ENCODE data around the gene NR5A1.

The NR5A1 gene

GRCh38 chr9:124535846-124536245 lies 28.6 kb upstream of the NR5A1 start:
- WGBS, 2 experiments (ENCODE audit: insufficient coverage in 2 of 2): 92 to 97% methylated on average over 10 of the region's 10 CpGs
- Histone ChIP-seq H3K4me3 (ENCODE audit: extremely low read depth, insufficient read depth, low read length, poor library complexity, severe bottlenecking) (no peak overlapping the region), H3K9me3 (ENCODE audit: control insufficient read depth, low read length) (no peaks in the 10 kb centered on the region)

DNA sequence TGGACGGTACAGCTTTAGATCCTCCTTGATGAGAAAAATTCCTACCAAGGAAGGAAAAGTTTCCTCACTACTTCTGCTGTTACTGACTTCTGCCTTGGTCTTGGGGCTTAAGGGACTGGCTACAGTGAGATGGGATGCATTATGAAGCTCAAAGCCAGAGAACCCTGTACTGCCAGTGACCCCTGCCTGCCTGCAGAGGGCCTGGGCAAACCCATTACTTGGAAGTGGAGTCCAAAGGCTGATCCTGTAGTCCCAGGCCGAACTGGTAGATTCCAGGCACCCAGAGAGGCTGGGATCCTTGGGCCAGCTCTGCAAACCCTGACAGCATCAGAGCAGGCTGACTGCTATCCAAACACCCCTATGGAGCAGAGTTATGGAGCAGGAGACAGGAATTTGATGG lies 25.7 kb upstream of the NR5A1 start:
- peaks cover 61% of the 10 kb centered on the region for H3K36me3 ChIP-seq (ENCODE audit: control insufficient read depth, insufficient read depth, low read length)

More at GRCh38 chr9:124535846-124536245, 28.6 kb upstream of the NR5A1 start:
- Histone ChIP-seq H3K27ac (ENCODE audit: low read depth, low read length, severe bottlenecking) (no peak overlapping the region), H3K4me1 (ENCODE audit: control insufficient read depth, insufficient read depth, low read length, poor library complexity, severe bottlenecking) (peaks cover 3% of the 10 kb centered on the region), H3K36me3 (ENCODE audit: control insufficient read depth, insufficient read depth, low read length) (peaks cover 51% of the 10 kb centered on the region)

DNA sequence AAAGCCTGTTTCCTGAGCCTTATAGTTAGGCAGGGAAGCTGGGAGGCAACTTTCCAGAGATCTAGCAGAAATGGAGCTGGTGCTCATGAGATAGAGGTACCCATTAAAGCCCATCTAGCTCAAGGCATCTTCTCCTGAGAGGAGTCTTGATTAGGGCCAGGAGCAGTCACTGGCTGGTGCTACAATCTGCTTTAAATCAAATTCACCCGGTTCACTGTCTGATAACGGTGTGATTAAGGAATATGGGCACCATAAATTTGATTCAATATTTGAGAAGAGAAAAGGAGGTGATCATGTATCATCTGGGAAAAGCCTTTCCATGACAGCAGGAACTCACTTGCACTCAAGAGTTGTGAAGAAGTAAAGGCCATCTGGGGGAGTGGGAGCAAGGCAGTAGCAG lies 23.9 kb upstream of the NR5A1 start:
- Histone ChIP-seq H3K4me3 (ENCODE audit: extremely low read depth, insufficient read depth, low read length, poor library complexity, severe bottlenecking) (no peak overlapping the region), H3K9me3 (ENCODE audit: control insufficient read depth, low read length) (no peaks in the 10 kb centered on the region), H3K36me3 (ENCODE audit: control insufficient read depth, insufficient read depth, low read length) (peaks cover 66% of the 10 kb centered on the region), H3K27ac (ENCODE audit: low read depth, low read length, severe bottlenecking) (no peak overlapping the region), H3K4me1 (ENCODE audit: control insufficient read depth, insufficient read depth, low read length, poor library complexity, severe bottlenecking) (peaks cover 16% of the 10 kb centered on the region)
- 100% methylated on average over 1 to 2 of the region's 2 CpGs for WGBS, 2 experiments (ENCODE audit: insufficient coverage in 2 of 2)

More for the DNA sequence above, 25.7 kb upstream of the NR5A1 start:
- 80 to 100% methylated on average over 1 to 2 of the region's 2 CpGs for WGBS, 2 experiments (ENCODE audit: insufficient coverage in 2 of 2)
- no peak overlapping the region for H3K27ac ChIP-seq (ENCODE audit: low read depth, low read length, severe bottlenecking)
- H3K4me3 ChIP-seq (ENCODE audit: extremely low read depth, insufficient read depth, low read length, poor library complexity, severe bottlenecking): no peak overlapping the region
- H3K4me1 ChIP-seq (ENCODE audit: control insufficient read depth, insufficient read depth, low read length, poor library complexity, severe bottlenecking): peaks cover 9% of the 10 kb centered on the region
- no peaks in the 10 kb centered on the region for H3K9me3 ChIP-seq (ENCODE audit: control insufficient read depth, low read length)

GRCh38 chr9:124530246-124530645 lies 23.0 kb upstream of the NR5A1 start:
- Histone ChIP-seq H3K36me3 (ENCODE audit: control insufficient read depth, insufficient read depth, low read length) (peaks cover 63% of the 10 kb centered on the region), H3K9me3 (ENCODE audit: control insufficient read depth, low read length) (no peaks in the 10 kb centered on the region), H3K27ac (ENCODE audit: low read depth, low read length, severe bottlenecking) (no peak overlapping the region), H3K4me3 (ENCODE audit: extremely low read depth, insufficient read depth, low read length, poor library complexity, severe bottlenecking) (no peak overlapping the region), H3K4me1 (ENCODE audit: control insufficient read depth, insufficient read depth, low read length, poor library complexity, severe bottlenecking) (peaks cover 16% of the 10 kb centered on the region)
- WGBS, 2 experiments (ENCODE audit: insufficient coverage in 2 of 2): 86 to 96% methylated on average over 4 of the region's 4 CpGs

- H3K4me3 ChIP-seq (ENCODE audit: extremely low read depth, insufficient read depth, low read length, poor library complexity, severe bottlenecking): no peak overlapping the region
- no peak overlapping the region for H3K27ac ChIP-seq (ENCODE audit: low read depth, low read length, severe bottlenecking)
- no peaks in the 10 kb centered on the region for H3K9me3 ChIP-seq (ENCODE audit: control insufficient read depth, low read length)
- peaks cover 12% of the 10 kb centered on the region for H3K4me1 ChIP-seq (ENCODE audit: control insufficient read depth, insufficient read depth, low read length, poor library complexity, severe bottlenecking)
- WGBS, 2 experiments (ENCODE audit: insufficient coverage in 2 of 2): 94% methylated on average over 2 to 3 of the region's 3 CpGs
- H3K36me3 ChIP-seq (ENCODE audit: control insufficient read depth, insufficient read depth, low read length): peaks cover 64% of the 10 kb centered on the region
Observed at GRCh38 chr9:124527781-124528180, 20.6 kb upstream of the NR5A1 start.

DNA sequence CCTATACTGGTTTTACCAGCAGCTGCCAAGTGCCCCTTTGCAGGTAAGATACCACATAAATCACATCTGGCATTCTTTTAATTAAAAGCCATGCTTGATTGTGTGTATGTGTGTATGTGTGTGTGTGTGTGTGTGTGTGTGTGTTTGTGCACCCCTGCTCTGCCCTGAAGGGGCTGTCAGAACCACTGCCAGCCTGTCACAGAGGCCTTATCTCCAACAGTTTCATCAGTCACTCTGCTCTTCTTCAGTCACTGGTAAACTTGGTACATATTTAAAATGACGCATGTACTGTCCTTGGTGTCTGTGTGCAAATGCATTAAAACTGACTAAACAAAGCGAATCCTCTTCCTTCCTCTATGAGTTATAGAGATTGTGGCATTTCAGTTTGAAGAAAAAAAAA lies 19.0 kb upstream of the NR5A1 start:
- WGBS, 2 experiments (ENCODE audit: insufficient coverage in 2 of 2): no CpG with 5 or more reads among the region's 2 CpGs
- no peaks in the 10 kb centered on the region for H3K9me3 ChIP-seq (ENCODE audit: control insufficient read depth, low read length)
- no peak overlapping the region for H3K4me3 ChIP-seq (ENCODE audit: extremely low read depth, insufficient read depth, low read length, poor library complexity, severe bottlenecking)
- peaks cover 12% of the 10 kb centered on the region for H3K4me1 ChIP-seq (ENCODE audit: control insufficient read depth, insufficient read depth, low read length, poor library complexity, severe bottlenecking)
- no peak overlapping the region for H3K27ac ChIP-seq (ENCODE audit: low read depth, low read length, severe bottlenecking)
- H3K36me3 ChIP-seq (ENCODE audit: control insufficient read depth, insufficient read depth, low read length): peaks cover 61% of the 10 kb centered on the region

GRCh38 chr9:124522121-124523098 lies 15.2 kb upstream of the NR5A1 start:
- Histone ChIP-seq H3K4me1 (ENCODE audit: control insufficient read depth, insufficient read depth, low read length, poor library complexity, severe bottlenecking) (peaks cover 2% of the 10 kb centered on the region), H3K9me3 (ENCODE audit: control insufficient read depth, low read length) (peaks cover 2% of the 10 kb centered on the region), H3K27ac (ENCODE audit: low read depth, low read length, severe bottlenecking) (no peak overlapping the region), H3K36me3 (ENCODE audit: control insufficient read depth, insufficient read depth, low read length) (peaks cover 44% of the 10 kb centered on the region), H3K4me3 (ENCODE audit: extremely low read depth, insufficient read depth, low read length, poor library complexity, severe bottlenecking) (no peak overlapping the region)
- WGBS, 2 experiments (ENCODE audit: insufficient coverage in 2 of 2): 100% methylated on average over 2 to 3 of the region's 7 CpGs

DNA sequence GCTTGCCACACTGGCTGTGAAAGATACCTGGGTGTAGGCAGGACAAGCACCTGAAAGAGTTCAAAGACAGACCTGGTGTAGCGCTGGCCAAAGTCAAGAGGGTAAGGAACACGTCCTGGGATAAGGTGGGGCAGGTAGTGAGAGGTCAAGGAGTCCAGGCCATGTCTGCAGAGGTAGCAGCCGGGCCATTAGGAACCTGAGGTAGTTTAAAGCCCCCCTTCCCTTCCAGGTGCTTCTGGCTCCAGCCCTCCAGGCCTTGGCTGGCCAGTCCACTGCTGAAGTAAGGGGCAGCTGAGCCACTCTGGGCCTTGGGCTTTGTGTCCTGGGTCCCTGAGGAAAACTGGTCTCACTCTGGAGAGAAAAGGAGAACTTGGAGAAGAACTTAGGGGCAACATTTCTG lies 13.9 kb upstream of the NR5A1 start:
- 89 to 91% methylated on average over 2 to 3 of the region's 3 CpGs for WGBS, 2 experiments (ENCODE audit: insufficient coverage in 2 of 2)
- peaks cover 2% of the 10 kb centered on the region for H3K9me3 ChIP-seq (ENCODE audit: control insufficient read depth, low read length)
- no peak overlapping the region for H3K4me3 ChIP-seq (ENCODE audit: extremely low read depth, insufficient read depth, low read length, poor library complexity, severe bottlenecking)
- H3K36me3 ChIP-seq (ENCODE audit: control insufficient read depth, insufficient read depth, low read length): peaks cover 36% of the 10 kb centered on the region
- H3K4me1 ChIP-seq (ENCODE audit: control insufficient read depth, insufficient read depth, low read length, poor library complexity, severe bottlenecking): no peaks in the 10 kb centered on the region
- H3K27ac ChIP-seq (ENCODE audit: low read depth, low read length, severe bottlenecking): no peak overlapping the region

DNA sequence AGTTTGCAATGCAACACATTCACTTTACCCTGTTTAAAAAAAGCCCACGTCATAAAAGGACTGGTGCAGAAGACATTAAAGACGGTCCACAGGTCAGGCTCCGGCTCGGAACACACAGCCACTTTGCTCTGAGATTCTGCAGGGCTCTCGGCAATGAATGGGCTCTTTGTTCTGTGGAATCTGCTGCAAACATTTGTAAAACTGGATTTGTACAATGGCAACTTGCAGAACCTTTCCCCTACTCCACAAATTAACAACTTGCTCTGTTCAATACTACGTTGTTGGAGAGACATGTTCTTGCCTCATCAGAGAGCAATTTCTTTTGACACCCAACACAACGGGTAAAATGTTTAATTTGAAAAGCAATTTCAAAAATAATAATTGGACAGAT lies 13.0 kb upstream of the NR5A1 start:
- Histone ChIP-seq H3K9me3 (ENCODE audit: control insufficient read depth, low read length) (peaks cover 2% of the 10 kb centered on the region), H3K27ac (ENCODE audit: low read depth, low read length, severe bottlenecking) (peak overlapping the region; percentile 67), H3K4me1 (ENCODE audit: control insufficient read depth, insufficient read depth, low read length, poor library complexity, severe bottlenecking) (no peaks in the 10 kb centered on the region), H3K4me3 (ENCODE audit: extremely low read depth, insufficient read depth, low read length, poor library complexity, severe bottlenecking) (no peak overlapping the region), H3K36me3 (ENCODE audit: control insufficient read depth, insufficient read depth, low read length) (peaks cover 29% of the 10 kb centered on the region)
- 88 to 93% methylated on average over 4 to 6 of the region's 7 CpGs for WGBS, 2 experiments (ENCODE audit: insufficient coverage in 2 of 2)

- Histone ChIP-seq H3K27ac (ENCODE audit: low read depth, low read length, severe bottlenecking) (no peak overlapping the region), H3K4me1 (ENCODE audit: control insufficient read depth, insufficient read depth, low read length, poor library complexity, severe bottlenecking) (no peaks in the 10 kb centered on the region), H3K36me3 (ENCODE audit: control insufficient read depth, insufficient read depth, low read length) (peaks cover 19% of the 10 kb centered on the region), H3K9me3 (ENCODE audit: control insufficient read depth, low read length) (peaks cover 2% of the 10 kb centered on the region), H3K4me3 (ENCODE audit: extremely low read depth, insufficient read depth, low read length, poor library complexity, severe bottlenecking) (no peak overlapping the region)
- WGBS, 2 experiments (ENCODE audit: insufficient coverage in 2 of 2): 97 to 100% methylated on average over 6 to 7 of the region's 7 CpGs
Observed at GRCh38 chr9:124518116-124518515, 10.9 kb upstream of the NR5A1 start.

DNA sequence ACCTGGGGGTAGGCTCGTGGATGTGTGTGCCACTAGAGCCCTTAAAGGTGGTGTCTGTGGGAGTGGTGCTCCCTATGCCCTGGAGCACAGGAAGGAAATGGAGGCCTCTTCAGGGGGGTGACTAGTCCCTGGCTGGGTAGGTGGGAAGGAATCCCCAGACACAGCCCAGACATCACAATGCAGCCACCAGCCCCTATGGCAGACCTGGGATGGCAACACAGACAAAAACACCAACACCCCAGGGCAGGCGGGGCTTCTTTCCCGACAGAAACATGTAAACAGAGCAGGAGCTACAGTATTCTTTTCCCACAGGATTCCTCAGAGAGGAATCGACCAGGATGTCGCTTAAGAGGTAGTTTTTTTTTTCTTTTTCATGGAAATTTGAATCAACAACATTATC lies 10.4 kb upstream of the NR5A1 start:
- Histone ChIP-seq H3K9me3 (ENCODE audit: control insufficient read depth, low read length) (peaks cover 2% of the 10 kb centered on the region), H3K36me3 (ENCODE audit: control insufficient read depth, insufficient read depth, low read length) (peaks cover 19% of the 10 kb centered on the region), H3K27ac (ENCODE audit: low read depth, low read length, severe bottlenecking) (no peak overlapping the region), H3K4me3 (ENCODE audit: extremely low read depth, insufficient read depth, low read length, poor library complexity, severe bottlenecking) (no peak overlapping the region), H3K4me1 (ENCODE audit: control insufficient read depth, insufficient read depth, low read length, poor library complexity, severe bottlenecking) (no peaks in the 10 kb centered on the region)
- 72 to 89% methylated on average over 2 to 3 of the region's 5 CpGs for WGBS, 2 experiments (ENCODE audit: insufficient coverage in 2 of 2)

Measured in mesodermal cell (in vitro differentiated cells).